Mesothelial cell of epicardium (in vitro differentiated cells): ENCODE measurements around the gene PDE6B. TPM values are rescaled to one million over a fixed set of nuclear protein-coding genes. Genes with fewer than 3 reads are reported as not detected.

Experiments used
- DNase-seq, 2 experiments: peaks; one replicate each; pipeline ENCODE4 v3.0.0; 2021; ENCODE audit warnings: low spot score in 2 of 2; ENCODE audit not compliant: unreplicated experiment in 2 of 2
- H3K27ac Mint-ChIP-seq: 2 replicates; pipeline ENCODE4 v1.8.0; 2021; ENCODE audit warnings: mixed read lengths
- H3K27me3 Mint-ChIP-seq: 2 replicates; pipeline ENCODE4 v1.8.0; 2021; ENCODE audit warnings: low read depth, mixed read lengths
- H3K36me3 Mint-ChIP-seq: 2 replicates; pipeline ENCODE4 v1.8.0; 2021; ENCODE audit warnings: mixed read lengths
- H3K4me1 Mint-ChIP-seq: 2 replicates; pipeline ENCODE4 v1.8.0; 2021; ENCODE audit warnings: mixed read lengths
- H3K4me3 Mint-ChIP-seq: 2 replicates; pipeline ENCODE4 v1.8.0; 2021; ENCODE audit warnings: mild to moderate bottlenecking, moderate library complexity, mixed read lengths
- H3K9me3 Mint-ChIP-seq: 2 replicates; pipeline ENCODE4 v1.8.0; 2021; ENCODE audit warnings: mixed read lengths
- total RNA-seq: library from RNA; stranded (reverse); gene quantifications from 3 replicates; pipeline ENCODE4 v1.2.1, GENCODE V29; 2021
- TF ChIP-seq, protein P1 (sequence below): fragments of 200-600 bp; sonication (generic); IDR thresholded peaks from one replicate; pipeline ENCODE4 v1.5.0; 2021; ENCODE audit warnings: antibody characterized with exemption; ENCODE audit not compliant: unreplicated experiment

The PDE6B gene
- total RNA-seq, 1 donor from 2014 or later = 11.6 TPM

DNA sequence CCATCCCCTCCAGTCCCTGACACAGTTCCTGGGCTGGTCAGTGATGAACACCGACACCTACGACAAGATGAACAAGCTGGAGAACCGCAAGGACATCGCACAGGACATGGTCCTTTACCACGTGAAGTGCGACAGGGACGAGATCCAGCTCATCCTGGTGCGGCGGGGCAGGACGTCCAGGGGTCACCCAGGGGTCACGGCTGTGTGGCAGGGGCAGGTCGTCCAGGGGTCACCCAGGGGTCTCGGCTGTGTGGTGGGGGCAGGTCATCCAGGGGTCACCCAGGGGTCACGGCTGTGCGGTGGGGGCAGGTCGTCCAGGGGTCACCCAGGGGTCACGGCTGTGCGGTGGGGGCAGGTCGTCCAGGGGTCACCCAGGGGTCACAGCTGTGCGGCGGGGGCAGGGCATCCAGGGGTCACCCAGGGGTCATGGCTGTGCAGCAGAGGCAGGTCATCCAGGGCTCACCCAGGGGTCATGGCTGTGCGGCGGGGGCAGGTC is 32.0 kb downstream of the PDE6B start:
- Mint-ChIP-seq H3K27ac (no peak overlapping the region), H3K4me1 (peaks cover 4% of the 10 kb centered on the region), H3K36me3 (peaks cover 9% of the 10 kb centered on the region), H3K9me3 (no peaks in the 10 kb centered on the region), H3K4me3 (no peak overlapping the region), H3K27me3 (no peaks in the 10 kb centered on the region)
- TF ChIP-seq, protein P1, sequence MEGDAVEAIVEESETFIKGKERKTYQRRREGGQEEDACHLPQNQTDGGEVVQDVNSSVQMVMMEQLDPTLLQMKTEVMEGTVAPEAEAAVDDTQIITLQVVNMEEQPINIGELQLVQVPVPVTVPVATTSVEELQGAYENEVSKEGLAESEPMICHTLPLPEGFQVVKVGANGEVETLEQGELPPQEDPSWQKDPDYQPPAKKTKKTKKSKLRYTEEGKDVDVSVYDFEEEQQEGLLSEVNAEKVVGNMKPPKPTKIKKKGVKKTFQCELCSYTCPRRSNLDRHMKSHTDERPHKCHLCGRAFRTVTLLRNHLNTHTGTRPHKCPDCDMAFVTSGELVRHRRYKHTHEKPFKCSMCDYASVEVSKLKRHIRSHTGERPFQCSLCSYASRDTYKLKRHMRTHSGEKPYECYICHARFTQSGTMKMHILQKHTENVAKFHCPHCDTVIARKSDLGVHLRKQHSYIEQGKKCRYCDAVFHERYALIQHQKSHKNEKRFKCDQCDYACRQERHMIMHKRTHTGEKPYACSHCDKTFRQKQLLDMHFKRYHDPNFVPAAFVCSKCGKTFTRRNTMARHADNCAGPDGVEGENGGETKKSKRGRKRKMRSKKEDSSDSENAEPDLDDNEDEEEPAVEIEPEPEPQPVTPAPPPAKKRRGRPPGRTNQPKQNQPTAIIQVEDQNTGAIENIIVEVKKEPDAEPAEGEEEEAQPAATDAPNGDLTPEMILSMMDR = no peak
- no peak for DNase-seq

DNA sequence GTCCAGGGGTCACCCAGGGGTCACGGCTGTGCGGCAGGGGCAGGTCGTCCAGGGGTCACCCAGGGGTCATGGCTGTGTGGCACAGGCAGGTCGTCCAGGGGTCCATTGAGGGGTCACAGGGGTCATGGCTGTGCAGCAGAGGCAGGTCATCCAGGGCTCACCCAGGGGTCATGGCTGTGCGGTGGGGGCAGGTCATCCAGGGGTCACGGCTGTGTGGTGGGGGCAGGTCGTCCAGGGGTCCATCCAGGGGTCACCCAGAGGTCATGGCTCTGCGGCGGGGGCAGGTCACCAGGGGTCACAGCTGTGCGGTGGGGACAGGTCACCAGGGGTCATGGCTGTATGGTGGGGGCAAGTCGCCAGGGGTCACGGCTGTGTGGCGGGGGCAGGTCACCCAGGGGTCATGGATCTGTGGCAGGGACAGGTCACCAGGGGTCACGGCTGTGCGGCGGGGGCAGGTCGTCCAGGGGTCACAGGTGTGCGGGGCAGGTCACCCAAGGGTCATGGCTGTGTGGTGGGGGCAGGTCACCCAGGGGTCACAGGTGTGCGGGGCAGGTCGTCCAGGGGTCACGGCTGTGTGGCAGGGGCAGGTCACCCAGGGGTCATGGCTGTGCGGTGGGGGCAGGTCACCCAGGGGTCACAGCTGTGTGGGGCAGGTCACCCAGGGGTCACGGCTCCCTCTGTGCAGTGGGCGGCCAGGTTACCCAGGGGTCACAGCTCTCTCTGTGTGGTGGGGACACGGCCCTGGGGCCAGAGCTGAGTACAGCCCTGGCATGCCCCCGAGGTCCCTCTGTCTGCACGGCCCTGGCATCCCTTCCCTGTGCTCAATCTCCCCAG is 32.7 kb downstream of the PDE6B start:
- no peak for DNase-seq
- no peak overlapping the region for H3K4me3 Mint-ChIP-seq
- H3K4me1 Mint-ChIP-seq = peaks cover 4% of the 10 kb centered on the region
- H3K27me3 Mint-ChIP-seq = no peaks in the 10 kb centered on the region
- no peak overlapping the region for H3K27ac Mint-ChIP-seq
- H3K36me3 Mint-ChIP-seq = peaks cover 9% of the 10 kb centered on the region
- no peaks in the 10 kb centered on the region for H3K9me3 Mint-ChIP-seq
- TF ChIP-seq, protein P1 = no peak

DNA sequence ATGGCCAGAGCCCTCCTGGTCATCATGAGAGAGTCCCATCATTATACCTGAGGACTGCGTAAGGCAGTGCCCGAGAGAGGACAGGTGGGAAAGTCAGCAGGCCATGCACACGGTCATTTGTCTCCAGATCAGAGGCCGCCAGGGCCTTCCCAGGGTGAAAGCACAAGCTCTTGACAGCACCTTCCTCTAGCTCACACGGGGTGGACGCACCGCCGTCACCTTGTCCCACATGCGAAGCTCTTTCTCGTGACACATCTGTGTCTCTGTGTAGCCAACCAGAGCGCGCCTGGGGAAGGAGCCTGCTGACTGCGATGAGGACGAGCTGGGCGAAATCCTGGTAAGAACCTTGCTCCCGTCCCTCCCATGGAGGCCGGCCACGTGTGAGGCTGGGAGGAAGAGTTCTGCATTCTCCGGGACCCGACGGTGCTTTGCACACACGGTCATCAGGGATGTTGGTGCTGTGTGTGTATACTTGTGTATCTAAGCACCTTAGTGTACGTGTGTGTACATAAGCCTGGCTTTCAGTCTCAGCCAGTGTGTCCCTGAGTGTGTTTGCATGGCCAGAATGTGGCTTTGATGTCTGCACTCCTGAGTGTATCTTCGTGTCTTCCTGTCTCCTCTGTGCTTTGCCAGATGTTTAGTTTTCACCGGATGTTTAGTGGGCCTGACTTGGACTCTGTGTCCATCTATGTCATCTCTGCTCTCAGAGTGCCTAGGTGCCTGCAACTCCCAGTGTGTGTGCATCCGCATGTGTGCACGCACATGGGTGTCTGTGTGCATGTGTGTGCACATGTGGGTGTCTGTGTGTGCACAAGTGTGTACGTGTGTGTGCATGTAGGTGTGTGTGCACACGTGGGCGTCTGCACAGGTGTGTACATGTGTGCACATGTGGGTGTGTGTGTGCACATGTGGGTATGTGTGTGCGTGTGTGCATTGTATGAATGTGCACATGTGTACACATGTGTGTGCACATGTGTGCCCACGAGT is 33.6 kb downstream of the PDE6B start:
- peaks cover 4% of the 10 kb centered on the region for H3K4me1 Mint-ChIP-seq
- TF ChIP-seq, protein P1 = no peak
- no peaks in the 10 kb centered on the region for H3K9me3 Mint-ChIP-seq
- H3K4me3 Mint-ChIP-seq = no peak overlapping the region
- H3K36me3 Mint-ChIP-seq = peaks cover 9% of the 10 kb centered on the region
- H3K27ac Mint-ChIP-seq = no peak overlapping the region
- no peak for DNase-seq
- no peaks in the 10 kb centered on the region for H3K27me3 Mint-ChIP-seq

DNA sequence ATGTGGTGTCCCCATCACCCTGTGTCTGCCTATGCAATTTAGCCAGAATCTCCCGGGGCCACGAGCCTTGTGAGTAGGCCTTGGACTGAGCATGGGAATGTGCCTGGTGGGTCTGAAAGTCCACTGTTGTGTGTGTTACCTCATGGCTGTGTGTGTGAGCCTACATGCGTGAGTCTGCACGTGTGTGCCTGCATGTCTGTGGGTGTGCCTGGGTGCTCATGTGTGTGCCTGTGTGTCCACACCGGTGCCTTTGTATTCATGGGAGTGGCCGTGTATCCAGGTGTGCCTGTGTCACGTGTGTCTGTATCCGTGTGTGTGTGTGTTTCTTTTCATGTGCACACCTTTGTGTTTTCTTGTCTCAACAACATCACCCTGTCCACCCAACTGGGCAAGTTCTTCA is 34.5 kb downstream of the PDE6B start:
- Mint-ChIP-seq H3K9me3 (no peaks in the 10 kb centered on the region), H3K4me3 (no peak overlapping the region), H3K36me3 (peaks cover 9% of the 10 kb centered on the region), H3K27ac (no peak overlapping the region), H3K4me1 (peaks cover 6% of the 10 kb centered on the region), H3K27me3 (no peaks in the 10 kb centered on the region)
- DNase-seq = no peak
- TF ChIP-seq, protein P1 = no peak

DNA sequence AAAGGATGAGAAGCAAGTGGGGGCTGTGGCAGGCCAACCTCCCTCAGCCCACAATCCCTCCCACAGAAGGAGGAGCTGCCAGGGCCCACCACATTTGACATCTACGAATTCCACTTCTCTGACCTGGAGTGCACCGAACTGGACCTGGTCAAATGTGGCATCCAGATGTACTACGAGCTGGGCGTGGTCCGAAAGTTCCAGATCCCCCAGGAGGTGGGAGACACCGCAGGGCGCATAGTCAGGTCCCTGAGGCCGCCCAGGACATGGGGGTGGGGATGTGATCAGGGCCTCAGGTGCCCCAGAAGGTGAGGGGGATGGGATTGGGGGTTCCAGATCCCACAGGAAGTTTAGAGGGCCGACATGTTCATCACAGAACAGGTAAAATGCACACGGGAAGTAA is 35.0 kb downstream of the PDE6B start:
- Mint-ChIP-seq H3K4me1 (peaks cover 6% of the 10 kb centered on the region), H3K9me3 (no peaks in the 10 kb centered on the region), H3K27me3 (no peaks in the 10 kb centered on the region), H3K27ac (no peak overlapping the region), H3K4me3 (no peak overlapping the region), H3K36me3 (peaks cover 9% of the 10 kb centered on the region)
- no peak for DNase-seq
- TF ChIP-seq, protein P1 = no peak
